ENCODE measurements around the gene ESYT1.
"Not testable (repeated sequence)": the region's sequence is repeated elsewhere in the genome, so short reads cannot be mapped to it uniquely, and the experiment has no call there.

ESYT1 gene

GRCh38 chr12:56154246-56154771, 26.2 kb downstream of the ESYT1 start:
- Mint-ChIP-seq H3K36me3 (peaks cover 5% of the 10 kb centered on the region), H3K4me1 (peaks cover 44% of the 10 kb centered on the region), H3K27me3 (no peaks in the 10 kb centered on the region), H3K4me3 (no peak overlapping the region), H3K9me3 (no peaks in the 10 kb centered on the region), H3K27ac (no peak overlapping the region)

GRCh38 chr12:56154818-56155217, 26.8 kb downstream of the ESYT1 start:
- Mint-ChIP-seq H3K4me1 (peaks cover 49% of the 10 kb centered on the region), H3K27ac (no peak overlapping the region), H3K36me3 (peaks cover 5% of the 10 kb centered on the region), H3K9me3 (no peaks in the 10 kb centered on the region), H3K27me3 (no peaks in the 10 kb centered on the region), H3K4me3 (no peak overlapping the region)

DNA sequence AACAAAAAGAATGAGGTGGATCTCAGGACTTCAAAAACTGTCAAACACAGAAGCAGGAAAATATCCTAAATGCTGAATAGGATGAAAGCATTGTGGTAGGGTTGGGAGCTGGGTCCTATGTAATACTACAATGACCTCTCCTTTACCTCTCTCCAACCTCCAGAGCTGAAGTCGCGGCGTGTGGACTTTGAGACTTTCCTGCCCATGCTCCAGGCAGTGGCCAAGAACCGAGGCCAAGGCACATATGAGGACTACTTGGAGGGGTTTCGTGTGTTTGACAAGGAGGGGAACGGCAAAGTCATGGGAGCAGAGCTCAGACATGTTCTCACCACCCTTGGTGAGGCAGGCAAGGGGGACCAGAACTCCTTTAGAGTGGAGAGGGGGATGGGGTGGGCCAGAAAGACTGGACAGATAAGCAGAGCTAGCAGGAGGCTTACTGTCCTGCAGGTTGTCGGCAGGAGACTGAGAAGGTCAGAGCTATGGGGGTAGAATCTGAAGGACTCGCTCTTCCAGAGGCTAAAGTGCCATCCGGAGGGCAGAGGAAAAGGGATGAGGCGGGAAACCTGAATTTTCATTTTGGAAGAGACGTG, 27.3 kb downstream of the ESYT1 start:
- peak overlapping the region; percentile 15 for H3K4me3 Mint-ChIP-seq
- no peaks in the 10 kb centered on the region for H3K9me3 Mint-ChIP-seq
- no peaks in the 10 kb centered on the region for H3K27me3 Mint-ChIP-seq
- H3K4me1 Mint-ChIP-seq, result peaks cover 50% of the 10 kb centered on the region
- H3K36me3 Mint-ChIP-seq, result peaks cover 5% of the 10 kb centered on the region
- peak overlapping the region; percentile 59 for H3K27ac Mint-ChIP-seq

- H3K4me3 Mint-ChIP-seq, result peak overlapping the region; percentile 91
- H3K27me3 Mint-ChIP-seq, H3K27ac Mint-ChIP-seq, H3K9me3 Mint-ChIP-seq, H3K36me3 Mint-ChIP-seq: not testable (repeated sequence)
- peaks cover 52% of the 10 kb centered on the region for H3K4me1 Mint-ChIP-seq
Observed at GRCh38 chr12:56156464-56157200, 28.6 kb downstream of the ESYT1 start.

DNA sequence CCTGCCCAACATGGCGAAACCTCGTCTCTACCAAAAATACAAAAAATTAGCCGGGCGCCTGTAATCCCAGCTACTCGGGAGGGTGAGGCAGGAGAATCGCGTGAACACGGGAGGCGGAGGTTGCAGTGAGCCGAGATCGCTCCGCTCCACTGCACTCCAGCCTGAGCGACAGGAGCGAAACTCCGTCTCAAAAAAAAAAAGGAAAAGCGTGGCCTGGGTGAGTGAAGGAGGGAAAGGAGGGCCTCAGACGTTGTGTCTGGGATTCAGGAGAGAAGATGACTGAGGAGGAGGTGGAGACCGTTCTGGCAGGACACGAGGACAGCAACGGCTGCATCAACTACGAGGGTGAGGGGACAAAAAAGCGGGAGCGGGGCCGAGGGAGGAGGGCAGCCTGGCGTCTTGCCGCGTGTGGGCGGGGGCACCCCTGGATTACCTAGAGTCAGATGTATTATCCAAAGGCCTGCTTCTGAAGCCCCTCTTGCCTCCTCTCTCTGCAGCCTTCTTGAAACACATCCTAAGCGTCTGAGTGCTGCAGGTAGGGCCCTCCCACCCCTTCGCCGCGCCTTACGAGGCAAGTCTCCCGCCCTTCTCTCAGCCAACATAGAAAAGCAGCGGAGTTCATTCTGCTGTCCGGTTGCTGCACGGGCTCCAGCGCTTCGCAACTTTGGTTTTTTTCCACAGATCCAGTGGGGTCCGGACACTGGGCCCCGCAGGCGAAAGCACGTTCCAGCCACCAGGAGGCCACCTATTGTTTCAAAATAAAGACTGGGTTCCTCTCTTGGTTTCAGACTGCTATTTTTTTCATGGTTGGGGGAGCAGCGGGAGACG, 29.3 kb downstream of the ESYT1 start:
- Mint-ChIP-seq H3K9me3 (no peaks in the 10 kb centered on the region), H3K27ac (peak overlapping the region; percentile 96), H3K4me3 (peak overlapping the region; percentile 91), H3K27me3 (no peaks in the 10 kb centered on the region), H3K4me1 (peaks cover 50% of the 10 kb centered on the region), H3K36me3 (peaks cover 10% of the 10 kb centered on the region)

DNA sequence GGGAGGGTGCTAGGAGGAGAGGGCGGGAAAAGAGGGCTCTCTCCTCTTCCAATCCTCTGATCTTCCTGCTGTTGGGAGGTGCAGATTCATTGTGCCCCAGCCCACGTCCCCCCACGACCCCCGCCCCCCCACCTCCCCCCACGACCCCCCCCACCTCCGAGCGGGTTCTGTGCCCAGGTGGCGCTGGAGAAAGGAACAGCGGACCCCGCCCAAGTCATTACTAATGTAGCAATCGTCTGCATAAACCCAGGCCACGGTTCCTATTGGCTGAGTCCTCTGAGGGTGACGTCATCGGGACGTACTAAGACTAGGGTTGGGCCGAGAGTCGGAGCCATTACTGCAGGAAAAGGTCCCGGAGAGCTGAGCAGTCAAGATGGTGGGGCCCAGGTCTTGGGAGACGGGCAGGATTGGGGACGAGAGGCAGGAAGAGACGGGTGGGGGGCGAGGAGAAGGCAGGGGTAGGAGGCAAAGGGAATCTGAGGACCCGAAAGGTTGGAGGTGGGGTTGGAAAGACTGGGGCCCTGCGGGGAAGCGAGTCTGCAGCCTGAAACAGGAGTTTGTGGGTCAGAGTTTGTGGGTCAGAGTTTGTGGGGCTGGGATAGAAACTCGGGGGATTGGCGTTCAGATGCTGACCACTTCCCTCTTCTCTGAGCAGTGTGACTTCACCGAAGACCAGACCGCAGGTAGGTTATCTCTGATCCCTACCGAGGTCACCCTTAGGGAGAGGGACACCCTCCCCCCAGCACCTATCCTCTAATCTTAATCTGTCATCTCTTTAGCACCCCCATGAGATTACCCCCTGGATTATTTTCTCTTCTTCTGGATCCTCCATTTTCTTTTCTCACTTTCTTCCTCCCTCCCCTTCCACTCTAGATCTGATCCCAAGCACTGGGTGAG, 30.2 kb downstream of the ESYT1 start, which contains the start of gene MYL6:
Gene MYL6 (plus strand): TSS at position 331 of the 897 bp plus-strand sequence. CDS start 43 bp downstream, at position 374.
- H3K4me3 Mint-ChIP-seq, result peak within 1 kb of the TSS; percentile 91
- H3K36me3 Mint-ChIP-seq, result peaks cover 11% of the 10 kb centered on the region
- peaks cover 46% of the 10 kb centered on the region for H3K4me1 Mint-ChIP-seq
- H3K27ac Mint-ChIP-seq, result peak within 1 kb of the TSS; percentile 96
- no peaks in the 10 kb centered on the region for H3K27me3 Mint-ChIP-seq
- no peaks in the 10 kb centered on the region for H3K9me3 Mint-ChIP-seq

DNA sequence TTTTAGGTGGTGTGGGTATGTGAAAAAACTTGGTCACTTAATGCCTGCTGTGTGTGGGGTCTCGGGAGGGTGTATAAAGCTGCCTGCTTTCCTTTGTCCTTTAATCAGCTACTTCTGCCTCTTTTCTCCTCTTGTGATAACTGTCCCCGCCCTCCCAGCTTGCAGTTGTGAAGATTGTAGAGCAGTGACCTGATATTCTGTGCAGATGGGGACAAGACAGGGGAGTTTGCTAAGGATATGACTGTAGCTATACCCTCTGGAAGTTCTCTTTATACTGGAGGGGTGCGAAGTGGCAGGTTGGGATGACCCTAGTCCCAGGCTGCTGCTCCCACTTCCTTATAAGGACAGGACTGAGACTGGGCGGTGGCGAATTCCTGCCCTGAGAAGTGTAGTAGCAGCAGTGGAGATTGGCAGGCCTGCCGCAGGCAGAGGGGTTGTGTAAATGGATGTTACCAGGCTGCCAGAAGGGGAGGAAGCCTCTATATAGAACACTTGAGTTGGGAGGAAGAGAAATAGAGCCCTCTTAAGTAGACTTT, 30.9 kb downstream of the ESYT1 start:
- H3K36me3 Mint-ChIP-seq, result peaks cover 11% of the 10 kb centered on the region
- peak overlapping the region; percentile 91 for H3K4me3 Mint-ChIP-seq
- peak overlapping the region; percentile 87 for H3K27ac Mint-ChIP-seq
- no peaks in the 10 kb centered on the region for H3K9me3 Mint-ChIP-seq
- H3K4me1 Mint-ChIP-seq, result peaks cover 44% of the 10 kb centered on the region
- H3K27me3 Mint-ChIP-seq, result no peaks in the 10 kb centered on the region

- Mint-ChIP-seq H3K4me1 (peaks cover 44% of the 10 kb centered on the region), H3K9me3 (no peaks in the 10 kb centered on the region), H3K4me3 (peak overlapping the region; percentile 91), H3K27me3 (no peaks in the 10 kb centered on the region), H3K27ac (peak overlapping the region; percentile 87), H3K36me3 (peaks cover 11% of the 10 kb centered on the region)
Observed at GRCh38 chr12:56159482-56160192, 31.6 kb downstream of the ESYT1 start.

DNA sequence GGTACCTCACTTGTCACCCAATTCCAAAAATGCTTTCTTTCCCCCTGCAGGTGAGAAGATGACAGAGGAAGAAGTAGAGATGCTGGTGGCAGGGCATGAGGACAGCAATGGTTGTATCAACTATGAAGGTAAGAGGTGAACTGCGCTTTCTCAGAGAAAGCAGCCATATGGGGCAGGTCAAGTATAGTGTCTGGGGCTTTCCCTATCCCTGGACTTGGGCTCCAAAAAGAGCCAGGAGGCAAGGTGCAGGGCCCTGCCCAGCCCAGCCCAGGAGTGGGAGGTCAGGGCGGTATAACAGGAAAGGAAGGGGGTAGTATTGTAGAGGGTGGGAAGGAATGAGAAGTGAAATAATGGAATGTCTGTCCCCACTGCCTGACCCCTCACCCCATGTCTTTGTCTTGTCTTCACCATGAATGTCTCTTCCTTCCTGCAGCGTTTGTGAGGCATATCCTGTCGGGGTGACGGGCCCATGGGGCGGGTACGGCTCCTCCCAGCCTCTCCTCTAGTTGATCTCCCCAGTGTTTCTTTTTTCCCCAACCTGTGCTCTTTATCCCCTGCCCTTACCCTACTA, 32.2 kb downstream of the ESYT1 start:
- Mint-ChIP-seq H3K27ac (peak overlapping the region; percentile 87), H3K9me3 (no peaks in the 10 kb centered on the region), H3K36me3 (peaks cover 11% of the 10 kb centered on the region), H3K27me3 (no peaks in the 10 kb centered on the region), H3K4me3 (peak overlapping the region; percentile 91), H3K4me1 (peaks cover 42% of the 10 kb centered on the region)

GRCh38 chr12:56160894-56161689, 33.0 kb downstream of the ESYT1 start:
- H3K4me1 Mint-ChIP-seq, result peaks cover 38% of the 10 kb centered on the region

GRCh38 chr12:56161690-56162351, 33.8 kb downstream of the ESYT1 start:
- peaks cover 14% of the 10 kb centered on the region for H3K36me3 Mint-ChIP-seq
- H3K27me3 Mint-ChIP-seq, result no peaks in the 10 kb centered on the region
- H3K4me1 Mint-ChIP-seq, result peaks cover 38% of the 10 kb centered on the region
- H3K4me3 Mint-ChIP-seq, result peak overlapping the region; percentile 53
- peak overlapping the region; percentile 87 for H3K27ac Mint-ChIP-seq
- H3K9me3 Mint-ChIP-seq, result no peaks in the 10 kb centered on the region

More at GRCh38 chr12:56160894-56161689, 33.0 kb downstream of the ESYT1 start:
- Mint-ChIP-seq H3K36me3 (peaks cover 14% of the 10 kb centered on the region), H3K4me3 (peak overlapping the region; percentile 91), H3K27ac (peak overlapping the region; percentile 87), H3K9me3 (no peaks in the 10 kb centered on the region), H3K27me3 (no peaks in the 10 kb centered on the region)

- Mint-ChIP-seq H3K36me3 (peaks cover 14% of the 10 kb centered on the region), H3K27me3 (no peaks in the 10 kb centered on the region), H3K9me3 (no peaks in the 10 kb centered on the region), H3K4me3 (no peak overlapping the region), H3K4me1 (peaks cover 30% of the 10 kb centered on the region), H3K27ac (peak overlapping the region; percentile 47)
Observed at GRCh38 chr12:56162468-56163290, 34.6 kb downstream of the ESYT1 start.

Data from activated naive CD4-positive, alpha-beta T cell treated with anti-CD3 and anti-CD28 coated beads, Interleukin-2, amount 50 U/mL, for 24 hours (primary cell).